ENCODE data around the gene HIGD1B.

Gene HIGD1B

GRCh38 chr17:44837196-44837595, 10.5 kb upstream of the HIGD1B start:
- no peak for DNase-seq (ENCODE audit: low spot score)

DNA sequence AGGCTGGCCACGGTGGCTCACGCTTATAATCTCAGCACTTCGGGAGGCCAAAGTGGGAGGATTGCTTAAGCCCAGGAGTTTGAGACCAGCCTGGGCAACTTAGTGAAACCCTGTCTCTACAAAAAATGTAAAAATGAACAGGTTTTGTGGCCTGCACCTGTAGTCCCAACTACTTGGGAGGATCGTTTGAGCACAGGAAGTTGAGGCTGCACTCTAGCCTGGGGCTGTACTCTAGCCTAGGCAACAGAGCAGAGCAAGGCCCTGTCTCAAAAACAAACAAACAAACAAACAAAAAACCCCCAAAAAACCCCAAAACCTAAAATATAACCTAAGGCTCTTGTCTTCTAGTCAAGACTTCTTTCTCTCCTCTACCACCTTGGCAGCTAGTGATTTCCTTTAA, 7.4 kb upstream of the HIGD1B start:
- no peak for DNase-seq (ENCODE audit: low spot score)

GRCh38 chr17:44840936-44841335, 6.7 kb upstream of the HIGD1B start:
- no peak for DNase-seq (ENCODE audit: low spot score)

DNA sequence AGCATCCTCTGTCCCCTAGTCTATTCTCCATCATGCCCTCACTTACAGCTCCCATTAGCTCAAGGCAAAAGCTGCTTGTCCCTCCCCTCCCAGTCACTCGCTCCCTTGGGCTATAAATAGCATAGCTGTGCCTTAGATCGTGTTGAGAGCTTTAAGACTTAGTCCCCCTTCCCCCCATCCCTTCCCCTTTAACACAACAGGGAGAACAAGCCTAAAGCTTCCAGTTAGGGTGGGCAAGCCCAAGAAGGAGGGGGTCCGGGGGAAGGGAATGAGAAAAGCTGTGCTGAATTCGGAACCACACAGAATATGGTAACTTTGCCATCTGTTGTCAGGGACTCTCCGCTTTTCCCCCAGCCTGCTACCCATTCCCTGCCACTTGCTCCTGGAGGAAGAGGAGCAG, 4.9 kb upstream of the HIGD1B start:
- no peak for DNase-seq (ENCODE audit: low spot score)

GRCh38 chr17:44844390-44844830, 3.3 kb upstream of the HIGD1B start:
- DNase-seq (ENCODE audit: low spot score): no peak

- no peak for DNase-seq (ENCODE audit: low spot score)
Observed at GRCh38 chr17:44846206-44846605, 1.5 kb upstream of the HIGD1B start.

GRCh38 chr17:44848257-44848795, 643 bp downstream of the HIGD1B start:
- no peak for DNase-seq (ENCODE audit: low spot score)

DNA sequence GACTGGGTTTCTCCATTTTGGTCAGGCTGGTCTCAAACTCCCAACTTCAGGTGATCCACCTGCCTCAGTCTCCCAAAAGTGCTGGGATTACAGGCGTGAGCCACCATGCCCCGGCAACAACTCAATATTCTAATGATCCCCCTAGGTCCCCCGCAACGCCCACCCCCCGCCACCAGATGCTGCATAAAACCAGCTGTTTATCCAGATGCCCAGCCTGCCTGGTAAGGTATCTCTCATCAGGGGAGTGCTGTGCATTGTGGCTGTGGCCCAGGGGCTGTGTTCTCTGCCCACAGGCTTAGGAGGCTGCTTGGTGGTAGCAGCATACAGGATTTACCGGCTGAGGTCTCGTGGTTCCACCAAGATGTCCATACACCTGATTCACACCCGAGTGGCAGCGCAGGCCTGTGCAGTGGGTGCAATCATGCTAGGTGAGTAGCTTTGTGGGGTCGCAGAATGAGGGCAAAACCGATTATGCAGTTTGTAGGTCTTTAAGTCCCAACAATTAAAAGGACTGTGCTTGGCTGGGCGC, 1.3 kb downstream of the HIGD1B start:
- no peak for DNase-seq (ENCODE audit: low spot score)

GRCh38 chr17:44850025-44850424, 2.3 kb downstream of the HIGD1B start:
- no peak for DNase-seq (ENCODE audit: low spot score)

DNA sequence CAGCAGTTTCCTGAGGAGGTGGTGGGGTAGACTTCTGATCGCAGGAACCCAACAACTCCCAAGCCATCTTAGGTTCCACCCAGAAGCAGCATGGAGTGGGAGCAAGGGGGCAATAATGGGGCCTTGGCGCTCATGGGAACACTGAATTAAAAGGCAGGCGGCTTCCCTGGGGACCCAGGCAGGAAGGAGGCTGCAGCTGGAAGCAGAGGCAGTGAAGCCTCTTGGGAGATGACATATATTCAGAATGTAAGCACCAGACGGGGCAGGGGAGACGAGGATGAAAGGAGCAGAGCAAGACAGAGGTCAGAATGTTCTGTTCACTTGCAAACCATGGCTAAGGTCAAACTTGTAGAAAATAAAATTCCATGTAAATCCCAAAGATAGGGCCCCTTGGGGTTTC, 2.9 kb downstream of the HIGD1B start:
- no peak for DNase-seq (ENCODE audit: low spot score)

GRCh38 chr17:44854192-44854591, 6.5 kb downstream of the HIGD1B start:
- no peak for DNase-seq (ENCODE audit: low spot score)

DNA sequence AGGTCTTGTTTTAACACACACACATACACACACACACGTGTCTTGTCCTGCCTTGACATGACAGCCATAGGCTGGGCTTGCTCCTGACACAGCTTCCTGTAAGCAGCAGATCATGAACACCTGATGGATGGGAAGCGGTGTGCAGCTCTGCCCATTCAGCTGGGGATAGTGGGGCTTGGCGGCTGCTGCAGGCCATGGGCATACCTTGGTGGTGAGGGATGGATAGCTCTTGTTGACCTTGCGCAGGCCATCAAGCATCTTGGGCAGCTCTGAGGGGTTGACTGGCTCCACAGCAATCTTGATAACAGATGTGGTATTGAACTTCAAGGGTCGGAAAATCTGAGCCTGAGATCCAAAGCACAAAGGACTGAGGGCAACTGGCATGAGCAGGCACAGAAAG, 12.0 kb downstream of the HIGD1B start:
- DNase-seq (ENCODE audit: low spot score): no peak

GRCh38 chr17:44862278-44862914, 14.7 kb downstream of the HIGD1B start:
- no peak for DNase-seq (ENCODE audit: low spot score)

- DNase-seq (ENCODE audit: low spot score): no peak
Observed at GRCh38 chr17:44863061-44863918, 15.6 kb downstream of the HIGD1B start.

DNA sequence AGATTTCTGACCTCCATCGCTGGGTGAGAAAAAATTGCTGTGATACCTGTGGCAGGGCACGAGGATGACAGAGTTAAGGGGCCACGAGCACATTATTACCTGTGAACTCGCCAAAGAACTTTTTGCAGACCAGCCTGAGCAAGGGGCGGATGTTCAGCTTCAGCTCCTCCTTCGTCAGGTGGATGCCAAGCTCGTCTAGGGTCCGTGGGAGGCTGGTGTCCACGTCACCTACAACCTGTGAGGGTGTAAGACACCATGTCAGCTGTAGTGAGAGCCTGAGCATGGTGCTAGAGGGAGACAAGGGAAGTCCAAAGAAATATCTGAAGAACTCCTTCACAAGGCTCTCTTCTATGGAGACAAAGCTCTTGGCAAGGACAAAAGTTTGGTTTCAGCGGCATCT, 17.1 kb downstream of the HIGD1B start:
- DNase-seq (ENCODE audit: low spot score): no peak

GRCh38 chr17:44865231-44865660, 17.6 kb downstream of the HIGD1B start:
- DNase-seq (ENCODE audit: low spot score): peak; percentile 82

GRCh38 chr17:44865931-44866330, 18.2 kb downstream of the HIGD1B start:
- DNase-seq (ENCODE audit: low spot score): no peak

GRCh38 chr17:44867841-44868240, 20.2 kb downstream of the HIGD1B start:
- DNase-seq (ENCODE audit: low spot score): no peak

DNA sequence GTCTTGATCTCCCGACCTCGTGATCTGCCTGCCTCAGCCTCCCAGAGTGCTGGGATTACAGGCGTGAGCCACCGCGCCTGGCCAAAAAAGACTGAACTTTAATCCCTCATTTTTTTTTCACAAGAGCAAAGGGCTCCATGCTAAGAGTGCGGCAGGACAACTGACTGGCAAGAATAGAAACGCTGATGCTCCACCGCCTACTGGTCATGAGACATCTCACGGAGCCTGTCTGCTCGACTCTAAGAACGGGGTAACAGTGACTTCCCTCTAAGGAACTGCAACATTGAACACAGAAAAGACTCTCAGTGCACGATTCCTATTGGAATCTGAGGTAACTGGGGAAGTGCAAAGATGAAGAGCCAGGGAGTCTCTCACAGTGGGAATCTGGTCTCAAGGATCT, 23.9 kb downstream of the HIGD1B start:
- no peak for DNase-seq (ENCODE audit: low spot score)

DNA sequence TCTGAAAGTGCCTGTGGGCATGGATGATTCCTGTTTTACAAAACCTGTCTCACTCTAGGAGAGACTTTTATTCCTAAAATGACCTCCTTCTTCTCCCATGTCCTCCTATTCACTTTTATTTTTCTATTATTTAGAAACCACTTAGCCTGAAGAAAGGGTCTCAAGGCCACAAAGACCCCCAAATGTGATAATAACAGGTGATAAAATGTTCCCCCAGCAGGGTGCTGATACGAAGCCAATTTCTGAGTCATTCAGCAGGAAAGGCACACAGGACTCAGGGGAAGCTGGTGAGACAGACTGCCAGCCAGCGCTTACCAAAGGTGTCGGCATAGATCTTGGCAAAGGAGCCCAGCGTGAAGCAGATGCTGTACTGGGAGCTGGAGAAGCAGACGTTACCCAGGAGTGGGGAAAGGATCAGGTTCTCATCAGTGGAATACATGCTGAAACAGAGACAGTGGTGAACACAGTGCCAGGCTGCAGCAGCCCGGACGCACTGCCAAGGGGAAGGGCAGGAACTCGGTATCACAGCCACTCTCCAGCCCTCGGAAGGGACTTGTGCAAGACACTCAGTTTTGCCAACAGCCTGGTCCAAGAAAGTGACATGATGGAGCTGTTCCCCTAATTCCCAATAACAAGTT, 24.6 kb downstream of the HIGD1B start:
- no peak for DNase-seq (ENCODE audit: low spot score)

DNA sequence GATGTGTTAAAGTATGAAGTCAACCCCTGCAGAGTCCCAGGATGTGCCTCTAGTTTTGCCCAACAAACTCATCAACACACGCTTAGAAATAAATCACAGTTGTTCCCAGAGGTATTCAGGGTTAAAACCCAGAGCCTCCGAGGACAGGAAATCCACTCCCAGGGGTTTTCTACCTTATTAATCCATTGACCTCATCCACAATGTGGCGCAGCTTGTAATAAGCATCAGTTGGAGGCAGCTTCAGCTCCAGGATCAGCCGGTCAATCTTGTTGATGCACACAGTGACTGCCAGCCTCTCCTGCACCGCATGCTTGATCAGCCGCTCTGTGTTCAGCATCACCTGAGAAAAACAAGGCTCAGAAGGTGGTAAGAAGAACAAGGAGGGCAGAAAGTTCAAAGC, 28.1 kb downstream of the HIGD1B start:
- DNase-seq (ENCODE audit: low spot score): no peak

DNA sequence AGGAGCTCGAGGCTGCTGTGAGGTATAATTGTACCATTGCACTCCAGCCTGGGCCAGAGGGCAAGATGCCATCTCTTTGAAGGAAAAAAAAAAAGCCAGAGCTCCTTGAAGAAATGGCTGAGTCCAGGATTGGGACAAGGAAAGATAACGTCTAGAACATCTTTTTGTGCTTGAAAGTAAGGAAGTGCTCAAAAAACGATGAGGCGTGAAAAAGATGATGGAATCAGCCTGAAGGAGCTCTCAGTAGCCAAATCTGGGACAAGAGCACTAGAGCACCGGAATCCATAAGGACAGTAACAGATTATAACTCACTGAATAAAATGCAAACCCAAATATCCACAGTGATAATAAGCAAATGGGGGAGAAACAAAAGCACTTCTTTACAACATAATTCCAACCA, 29.4 kb downstream of the HIGD1B start:
- no peak for DNase-seq (ENCODE audit: low spot score)

All from ecto neural progenitor cell (in vitro differentiated cells).